ENCODE measurements around the gene ASXL1. TPM values are rescaled to one million over a fixed set of nuclear protein-coding genes. Genes with fewer than 3 reads are reported as not detected.
"Not testable (repeated sequence)": the region's sequence is repeated elsewhere in the genome, so short reads cannot be mapped to it uniquely, and the experiment has no call there.

The ASXL1 gene
- total RNA-seq, 1 experiment from 2014 or later: 25.7 TPM

GRCh38 chr20:32356622-32357374, 1.3 kb upstream of the ASXL1 start:
- in situ Hi-C loops (cut with HindIII; ENCODE audit: low pct_unique_long_range_greater_than_20kb, low sequenced_read_pairs): no loop called here
- DNase-seq (ENCODE audit: low read depth): peak; percentile 22

GRCh38 chr20:32357375-32357868, 709 bp upstream of the ASXL1 start:
- in situ Hi-C loops (cut with HindIII; ENCODE audit: low pct_unique_long_range_greater_than_20kb, low sequenced_read_pairs): no loop called here
- DNase-seq (ENCODE audit: low read depth): no peak

GRCh38 chr20:32358632-32358882, 426 bp downstream of the ASXL1 start:
- in situ Hi-C loops (cut with HindIII; ENCODE audit: low pct_unique_long_range_greater_than_20kb, low sequenced_read_pairs): no loop called here
- DNase-seq (ENCODE audit: low read depth): no peak

- in situ Hi-C loops (cut with HindIII; ENCODE audit: low pct_unique_long_range_greater_than_20kb, low sequenced_read_pairs): no loop called here
- peak; percentile 54 for DNase-seq (ENCODE audit: low read depth)
Measured at GRCh38 chr20:32358883-32359632, 927 bp downstream of the ASXL1 start.

- peak; percentile 34 for DNase-seq (ENCODE audit: low read depth)
- in situ Hi-C loops (cut with HindIII; ENCODE audit: low pct_unique_long_range_greater_than_20kb, low sequenced_read_pairs): no loop called here
Measured at GRCh38 chr20:32359633-32360332, 1.7 kb downstream of the ASXL1 start.

GRCh38 chr20:32360333-32360634, 2.2 kb downstream of the ASXL1 start:
- DNase-seq (ENCODE audit: low read depth): no peak
- in situ Hi-C loops (cut with HindIII; ENCODE audit: low pct_unique_long_range_greater_than_20kb, low sequenced_read_pairs): no loop called here

- DNase-seq (ENCODE audit: low read depth): no peak
- in situ Hi-C loops (cut with HindIII; ENCODE audit: low pct_unique_long_range_greater_than_20kb, low sequenced_read_pairs): no loop called here
Measured at GRCh38 chr20:32362901-32363364, 4.8 kb downstream of the ASXL1 start.

GRCh38 chr20:32363492-32363891, 5.4 kb downstream of the ASXL1 start:
- in situ Hi-C loops (cut with HindIII; ENCODE audit: low pct_unique_long_range_greater_than_20kb, low sequenced_read_pairs): no loop called here
- no peak for DNase-seq (ENCODE audit: low read depth)

- DNase-seq (ENCODE audit: low read depth): no peak
- in situ Hi-C loops (cut with HindIII; ENCODE audit: low pct_unique_long_range_greater_than_20kb, low sequenced_read_pairs): no loop called here
Measured at GRCh38 chr20:32364554-32365208, 6.5 kb downstream of the ASXL1 start.

- in situ Hi-C loops (cut with HindIII; ENCODE audit: low pct_unique_long_range_greater_than_20kb, low sequenced_read_pairs): no loop called here
- DNase-seq (ENCODE audit: low read depth): no peak
Measured at GRCh38 chr20:32365564-32365963, 7.4 kb downstream of the ASXL1 start.

GRCh38 chr20:32366380-32366779, 8.2 kb downstream of the ASXL1 start:
- in situ Hi-C loops (cut with HindIII; ENCODE audit: low pct_unique_long_range_greater_than_20kb, low sequenced_read_pairs): no loop called here
- no peak for DNase-seq (ENCODE audit: low read depth)

GRCh38 chr20:32368323-32368722, 10.2 kb downstream of the ASXL1 start:
- in situ Hi-C loops (cut with HindIII; ENCODE audit: low pct_unique_long_range_greater_than_20kb, low sequenced_read_pairs): no loop called here
- no peak for DNase-seq (ENCODE audit: low read depth)

GRCh38 chr20:32368925-32369324, 10.8 kb downstream of the ASXL1 start:
- DNase-seq (ENCODE audit: low read depth): peak; percentile 66
- in situ Hi-C loops (cut with HindIII; ENCODE audit: low pct_unique_long_range_greater_than_20kb, low sequenced_read_pairs): no loop called here

GRCh38 chr20:32370897-32371296, 12.8 kb downstream of the ASXL1 start:
- in situ Hi-C loops (cut with HindIII; ENCODE audit: low pct_unique_long_range_greater_than_20kb, low sequenced_read_pairs): no loop called here
- no peak for DNase-seq (ENCODE audit: low read depth)

GRCh38 chr20:32378461-32378860, 20.3 kb downstream of the ASXL1 start:
- in situ Hi-C loops (cut with HindIII; ENCODE audit: low pct_unique_long_range_greater_than_20kb, low sequenced_read_pairs): no loop called here
- no peak for DNase-seq (ENCODE audit: low read depth)

GRCh38 chr20:32380037-32380436, 21.9 kb downstream of the ASXL1 start:
- DNase-seq (ENCODE audit: low read depth); in situ Hi-C loops (cut with HindIII; ENCODE audit: low pct_unique_long_range_greater_than_20kb, low sequenced_read_pairs): not testable (repeated sequence)

- DNase-seq (ENCODE audit: low read depth): no peak
- in situ Hi-C loops (cut with HindIII; ENCODE audit: low pct_unique_long_range_greater_than_20kb, low sequenced_read_pairs): no loop called here
Measured at GRCh38 chr20:32380745-32381144, 22.6 kb downstream of the ASXL1 start.

GRCh38 chr20:32382102-32382950, 24.2 kb downstream of the ASXL1 start:
- in situ Hi-C loops (cut with HindIII; ENCODE audit: low pct_unique_long_range_greater_than_20kb, low sequenced_read_pairs): no loop called here
- DNase-seq (ENCODE audit: low read depth): no peak

Data from Caki2 (cell line).